HepG2 (cell line): ENCODE data around the gene PMVK.

Experiments
- ARNT ChIP-seq: fragments of 450-650 bp; IDR thresholded peaks from 2 replicates; pipeline ENCODE4 v1.6.1; 2017
- ATF7 ChIP-seq, 2 experiments: fragments of 450-650 bp in 1 of 2; sonication (generic) in 1 of 2; formaldehyde crosslinking in 1 of 2; IDR thresholded peaks; 2 replicates each; pipeline versions ENCODE4 v1.4.0 to v1.6.1; 2016 to 2020; ENCODE audit warnings: antibody characterized with exemption in 1 of 2, mild to moderate bottlenecking in 1 of 2, missing genetic modification reagents in 1 of 2
- CTCF ChIP-seq: sonication (generic); formaldehyde crosslinking; IDR thresholded peaks from 2 replicates; pipeline ENCODE4 v1.5.0; 2020; ENCODE audit warnings: mild to moderate bottlenecking, missing genetic modification reagents, moderate library complexity
- EP300 ChIP-seq, 3 experiments: sonication (generic) in 1 of 3; formaldehyde crosslinking in 1 of 3; IDR thresholded peaks; 2 replicates each; pipeline versions ENCODE4 v1.5.1 to v1.6.1; 2011 to 2020; ENCODE audit warnings: low read depth in 2 of 3, low read length in 2 of 3, borderline replicate concordance in 1 of 3, improper control_type of control experiment in 1 of 3, mild to moderate bottlenecking in 1 of 3, missing genetic modification reagents in 1 of 3, moderate library complexity in 1 of 3
- JUND ChIP-seq: sonication (generic); formaldehyde crosslinking; IDR thresholded peaks from 2 replicates; pipeline ENCODE4 v1.8.0; 2022; ENCODE audit warnings: mild to moderate bottlenecking, missing genetic modification reagents
- SKIL ChIP-seq: sonication (generic); formaldehyde crosslinking; IDR thresholded peaks from 2 replicates; pipeline ENCODE4 v1.8.0; 2022; ENCODE audit warnings: missing genetic modification reagents, mild to moderate bottlenecking, moderate library complexity, borderline replicate concordance
- SMARCC2 ChIP-seq: fragments of 450-650 bp; IDR thresholded peaks from 2 replicates; pipeline ENCODE4 v1.6.1; 2017; ENCODE audit warnings: antibody characterized with exemption, mild to moderate bottlenecking
- SYNCRIP ChIP-seq: fragments of 200-400 bp; formaldehyde crosslinking; IDR thresholded peaks from 2 replicates; pipeline ENCODE4 v1.6.1; 2018; ENCODE audit warnings: mild to moderate bottlenecking, low read depth, low read length; ENCODE audit not compliant: insufficient read depth
- ZNF234 ChIP-seq: sonication (generic); formaldehyde crosslinking; conservative IDR thresholded peaks from 2 replicates; pipeline ENCODE4 v1.5.1; 2020; ENCODE audit warnings: mild to moderate bottlenecking, missing genetic modification reagents
- ZNF282 ChIP-seq: fragments of 450-650 bp; IDR thresholded peaks from 2 replicates; pipeline ENCODE4 v1.6.1; 2018; ENCODE audit not compliant: partially characterized antibody

- no peak for TF ChIP-seq CTCF (CRISPR knock-in tag)
- TF ChIP-seq ZNF282 = no peak
- TF ChIP-seq JUND (CRISPR knock-in tag) = no peak
- TF ChIP-seq ARNT = no peak
- TF ChIP-seq ZNF234 = no peak
- no peak for TF ChIP-seq EP300 (IDR thresholded peaks at IDR 0.05; ENCODE audit: low read depth in 2 of 2, low read length in 2 of 2)
- TF ChIP-seq EP300 (CRISPR knock-in tag; IDR thresholded peaks at IDR 0.05; ENCODE audit: borderline replicate concordance) = no peak
- TF ChIP-seq SKIL = no peak
- TF ChIP-seq SYNCRIP = no peak
- no peak for TF ChIP-seq ATF7 (IDR thresholded peaks at IDR 0.05)
- TF ChIP-seq ATF7 (CRISPR knock-in tag; IDR thresholded peaks at IDR 0.05) = no peak
- no peak for TF ChIP-seq SMARCC2
Observed at GRCh38 chr1:154891452-154891851, 45.1 kb downstream of the PMVK start.
